Activated CD4-positive, alpha-beta T cell treated with anti-CD3 and anti-CD28 coated beads, Interleukin-2, Interleukin-6, amounts not matched to agents 100 ng/mL and 50 ng/mL, durations not matched to agents 16 hours and 8 hours (primary cell): Measurements from ENCODE around the gene PYGL.
"Not testable (repeated sequence)": the region's sequence is repeated elsewhere in the genome, so short reads cannot be mapped to it uniquely, and the experiment has no call there.

ENCODE experiments used
- DNase-seq: peaks from one replicate; pipeline ENCODE4 v3.0.0-alpha.2; 2020

Gene PYGL

GRCh38 chr14:50924843-50925242 is 19.4 kb downstream of the PYGL start:
- DNase-seq, result no peak

- no peak for DNase-seq
These were observed 20.0 kb downstream of the PYGL start for GRCh38 chr14:50924236-50924635.

DNA sequence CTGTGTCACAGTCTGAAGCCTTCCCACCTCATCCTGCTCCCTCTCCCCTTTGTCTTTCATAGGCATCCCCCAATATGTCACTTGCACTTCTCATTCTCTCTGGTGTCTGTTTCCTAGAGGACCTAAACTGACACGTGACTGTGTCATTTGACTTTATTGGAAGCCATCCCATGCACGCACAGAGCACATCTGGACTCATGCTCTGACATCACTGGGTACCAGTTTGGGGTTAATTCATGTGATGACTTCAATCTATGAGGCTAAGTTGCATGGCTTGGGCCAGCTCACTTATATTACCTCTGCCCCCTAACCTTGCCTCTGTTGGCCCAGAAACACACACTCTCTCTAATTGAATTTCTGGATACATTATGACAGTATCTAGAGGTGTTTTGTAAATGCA is 21.5 kb downstream of the PYGL start:
- no peak for DNase-seq

GRCh38 chr14:50920482-50921230 is 23.6 kb downstream of the PYGL start:
- no peak for DNase-seq

DNA sequence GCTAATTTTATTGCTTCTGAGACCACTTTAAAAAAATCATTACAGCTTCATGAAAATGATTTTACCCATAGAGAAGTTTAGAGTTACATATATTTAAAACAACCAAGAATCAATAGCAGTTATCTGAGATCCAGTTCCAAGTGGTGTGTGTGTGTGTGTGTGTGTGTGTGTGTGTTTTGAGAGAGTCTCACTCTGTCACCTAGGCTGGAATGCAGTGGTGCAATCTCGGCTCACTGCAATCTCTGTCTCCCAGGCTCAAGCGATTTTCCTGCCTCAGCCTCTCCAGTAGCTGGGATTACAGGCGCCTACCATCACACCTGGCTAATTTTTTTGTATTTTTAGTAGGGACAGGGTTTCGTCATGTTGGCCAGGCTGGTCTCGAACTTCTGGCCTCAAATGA is 24.8 kb downstream of the PYGL start:
- not testable (repeated sequence) for DNase-seq

DNA sequence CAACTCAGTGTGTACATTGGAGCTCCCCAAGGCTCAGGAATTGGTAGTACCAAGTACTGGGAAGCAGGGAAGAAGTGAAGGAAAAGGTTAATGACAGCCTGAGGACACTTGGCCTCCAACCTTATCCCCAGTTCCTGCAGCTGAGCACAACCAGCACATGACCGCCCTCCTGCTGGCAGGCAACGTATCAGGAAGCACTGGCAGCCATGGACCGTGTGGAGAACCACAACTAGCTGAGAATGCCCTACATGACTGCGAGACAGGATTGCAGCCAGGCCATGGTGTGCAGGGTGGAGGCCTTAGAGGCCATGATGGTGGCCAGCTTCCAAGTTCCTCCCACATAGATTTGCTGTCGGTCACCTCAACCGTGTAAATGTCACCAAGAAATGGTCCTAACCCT is 26.8 kb downstream of the PYGL start:
- DNase-seq, result no peak

GRCh38 chr14:50910495-50911420 is 33.5 kb downstream of the PYGL start:
- DNase-seq, result no peak

DNA sequence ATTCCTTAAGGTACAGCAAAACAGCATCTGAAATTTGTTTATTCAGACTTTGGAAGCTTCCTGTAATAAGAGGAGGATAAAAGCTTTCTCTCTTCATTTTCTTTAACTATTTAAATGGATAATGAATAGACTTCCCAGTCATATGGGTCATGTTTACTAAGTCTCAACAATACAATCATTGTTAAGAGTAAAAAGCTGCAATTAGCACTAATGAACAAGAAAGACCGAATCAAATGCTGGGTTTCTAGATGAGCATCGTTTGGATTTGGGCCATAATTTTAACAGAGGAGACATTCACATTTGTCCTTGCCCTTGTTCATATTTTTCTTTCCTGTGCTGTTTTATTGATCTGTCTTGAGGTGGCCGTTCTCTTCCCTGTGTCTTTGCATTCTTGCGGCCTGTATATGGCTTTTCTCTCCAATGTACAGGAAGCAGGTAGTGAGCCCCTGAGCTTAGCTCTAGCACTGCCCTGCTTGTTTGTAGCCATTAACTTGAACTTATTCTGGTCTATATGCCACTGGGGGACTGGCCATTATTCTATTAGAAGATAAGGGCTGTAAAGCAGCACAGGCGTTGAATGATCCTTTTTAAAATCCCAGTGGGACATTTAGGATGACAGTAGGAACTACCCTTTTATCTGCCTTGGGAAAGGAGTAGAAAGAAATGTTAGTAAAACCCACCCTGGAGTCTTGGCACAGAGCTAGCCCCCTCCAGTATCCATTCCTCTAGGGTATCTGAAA is 37.8 kb downstream of the PYGL start:
- no peak for DNase-seq

GRCh38 chr14:50904719-50905118 is 39.6 kb downstream of the PYGL start:
- DNase-seq, result no peak

- DNase-seq, result no peak
These were observed 42.9 kb downstream of the PYGL start for GRCh38 chr14:50901361-50901760.

- DNase-seq, result no peak
These were observed 46.6 kb downstream of the PYGL start for GRCh38 chr14:50897658-50898175.

- DNase-seq, result not testable (repeated sequence)
These were observed 47.3 kb downstream of the PYGL start for GRCh38 chr14:50897005-50897404.

DNA sequence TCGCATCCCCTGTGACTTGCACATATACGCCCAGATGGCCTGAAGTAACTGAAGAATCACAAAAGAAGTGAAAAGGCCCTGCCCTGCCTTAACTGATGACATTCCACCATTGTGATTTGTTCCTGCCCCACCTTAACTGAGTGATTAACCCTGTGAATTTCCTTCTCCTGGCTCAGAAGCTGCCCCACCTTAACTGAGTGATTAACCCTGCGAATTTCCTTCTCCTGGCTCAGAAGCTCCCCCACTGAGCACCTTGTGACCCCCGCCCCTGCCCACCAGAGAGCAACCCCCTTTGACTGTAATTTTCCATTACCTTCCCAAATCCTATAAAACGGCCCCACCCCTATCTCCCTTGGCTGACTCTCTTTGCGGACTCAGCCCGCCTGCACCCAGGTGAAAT is 47.9 kb downstream of the PYGL start:
- not testable (repeated sequence) for DNase-seq

GRCh38 chr14:50892255-50892654 is 52.0 kb downstream of the PYGL start:
- no peak for DNase-seq

- DNase-seq, result no peak
These were observed 56.8 kb downstream of the PYGL start for GRCh38 chr14:50887476-50887875.

DNA sequence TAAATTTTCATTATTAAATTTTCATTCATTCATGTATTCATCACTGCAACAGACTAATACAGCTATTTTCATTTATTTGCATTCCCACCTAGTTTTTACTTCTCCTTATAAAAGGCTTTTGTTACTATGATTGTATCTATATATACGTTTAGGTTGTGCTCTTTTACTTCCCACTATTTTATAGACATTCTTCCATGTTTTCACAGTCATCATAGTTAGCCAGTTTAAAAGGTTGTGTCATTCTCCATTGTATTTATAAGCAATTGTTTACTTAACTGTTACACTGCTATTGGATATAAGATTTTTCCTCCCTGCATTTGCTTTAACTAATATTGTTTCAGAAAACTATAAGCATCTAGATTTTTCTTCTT is 60.5 kb downstream of the PYGL start:
- no peak for DNase-seq

DNA sequence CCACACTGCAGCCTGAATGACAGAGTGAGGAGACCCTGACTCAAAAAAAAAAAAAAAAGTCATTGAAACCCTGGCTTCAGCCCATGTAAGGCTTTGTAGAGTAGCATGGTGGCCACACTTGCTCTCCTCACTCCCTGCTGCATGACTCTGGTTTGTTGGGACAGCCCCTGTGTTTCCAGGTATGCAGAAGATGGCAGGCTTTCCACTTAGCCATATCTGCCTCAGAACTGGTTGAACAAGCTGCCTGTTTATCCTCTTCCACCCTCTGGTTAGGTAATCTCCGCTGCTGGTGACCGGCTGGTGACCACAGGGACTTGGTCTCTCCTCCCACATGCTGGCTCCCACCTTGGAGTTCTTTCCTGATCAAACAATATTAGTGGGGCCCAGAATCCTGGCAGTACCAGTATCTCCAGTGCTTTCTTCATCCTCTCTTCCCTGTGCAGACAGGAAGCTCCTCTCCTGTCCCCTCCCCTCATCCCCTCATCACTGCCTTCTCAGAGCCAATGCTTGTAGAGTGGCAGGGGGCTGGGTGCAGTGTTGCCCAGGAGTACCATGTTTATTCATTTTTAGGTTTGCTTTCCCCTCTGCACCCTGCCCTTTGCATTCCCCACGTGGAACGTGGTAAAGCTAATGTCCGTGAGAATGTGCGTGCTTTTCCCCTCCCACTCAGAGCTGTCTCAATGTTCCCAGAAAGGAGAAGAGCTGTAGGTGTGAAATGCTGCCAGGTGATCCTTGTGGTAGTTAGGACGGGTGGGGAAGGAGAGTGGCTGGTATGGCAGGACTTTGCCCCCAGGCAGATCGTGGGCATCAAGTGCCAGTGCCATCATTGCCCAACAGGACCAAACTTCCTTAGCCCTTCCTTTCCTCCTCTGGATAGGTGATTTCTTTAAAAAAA is 61.1 kb downstream of the PYGL start:
- no peak for DNase-seq

DNA sequence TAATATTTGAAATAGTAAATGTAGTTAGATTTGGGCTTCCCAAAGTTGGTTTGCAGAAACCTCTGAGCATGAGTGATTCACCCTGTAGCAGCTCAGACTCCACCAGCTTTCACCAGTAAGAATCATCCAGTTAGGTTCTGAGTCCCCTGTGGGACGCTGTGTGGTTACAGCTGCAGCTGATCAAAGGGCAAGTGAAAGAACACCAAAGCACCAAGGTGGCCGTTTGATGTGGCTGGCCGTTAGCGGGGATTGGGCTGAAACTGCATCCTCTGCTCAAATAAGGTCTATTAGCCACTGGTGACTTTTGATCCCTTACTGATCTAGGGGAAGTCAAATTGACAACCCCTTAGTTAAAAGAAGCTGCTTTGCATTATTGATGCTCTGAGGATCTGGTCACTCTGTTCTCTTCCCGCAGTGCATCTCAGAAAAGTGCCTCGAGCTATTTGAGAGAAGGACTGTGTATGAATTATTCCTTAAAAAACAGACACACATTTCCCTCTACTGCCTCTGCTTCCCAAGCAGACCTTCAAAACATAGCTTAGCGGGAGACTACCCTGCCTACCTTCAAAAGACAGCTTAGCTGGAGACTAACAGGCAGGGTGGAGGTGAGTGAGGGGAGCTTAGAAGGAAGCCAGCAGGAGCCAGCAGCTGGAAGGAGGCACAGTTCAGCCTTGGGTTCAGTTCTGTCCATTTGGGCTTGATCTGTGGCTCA is 68.8 kb downstream of the PYGL start:
- peak; percentile 82 for DNase-seq

DNA sequence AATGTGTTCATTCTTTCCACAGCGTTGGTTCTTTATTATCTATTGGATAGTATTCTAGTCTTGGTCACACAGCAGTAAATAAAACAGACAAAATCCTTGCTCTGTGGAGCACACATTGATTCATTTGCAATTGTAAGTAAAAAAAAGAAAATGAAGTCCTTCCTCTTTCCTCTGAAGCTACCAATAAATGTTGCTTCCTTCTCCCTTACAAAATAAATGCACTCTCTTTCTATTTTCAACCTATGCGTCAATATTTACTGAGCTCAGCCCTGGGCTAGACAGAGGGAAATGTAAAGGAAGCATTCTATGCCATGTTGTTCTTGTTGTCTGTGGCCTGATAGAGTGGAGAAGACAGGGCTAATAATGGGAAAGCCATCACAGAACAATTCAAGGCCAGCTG is 69.5 kb downstream of the PYGL start:
- no peak for DNase-seq

DNA sequence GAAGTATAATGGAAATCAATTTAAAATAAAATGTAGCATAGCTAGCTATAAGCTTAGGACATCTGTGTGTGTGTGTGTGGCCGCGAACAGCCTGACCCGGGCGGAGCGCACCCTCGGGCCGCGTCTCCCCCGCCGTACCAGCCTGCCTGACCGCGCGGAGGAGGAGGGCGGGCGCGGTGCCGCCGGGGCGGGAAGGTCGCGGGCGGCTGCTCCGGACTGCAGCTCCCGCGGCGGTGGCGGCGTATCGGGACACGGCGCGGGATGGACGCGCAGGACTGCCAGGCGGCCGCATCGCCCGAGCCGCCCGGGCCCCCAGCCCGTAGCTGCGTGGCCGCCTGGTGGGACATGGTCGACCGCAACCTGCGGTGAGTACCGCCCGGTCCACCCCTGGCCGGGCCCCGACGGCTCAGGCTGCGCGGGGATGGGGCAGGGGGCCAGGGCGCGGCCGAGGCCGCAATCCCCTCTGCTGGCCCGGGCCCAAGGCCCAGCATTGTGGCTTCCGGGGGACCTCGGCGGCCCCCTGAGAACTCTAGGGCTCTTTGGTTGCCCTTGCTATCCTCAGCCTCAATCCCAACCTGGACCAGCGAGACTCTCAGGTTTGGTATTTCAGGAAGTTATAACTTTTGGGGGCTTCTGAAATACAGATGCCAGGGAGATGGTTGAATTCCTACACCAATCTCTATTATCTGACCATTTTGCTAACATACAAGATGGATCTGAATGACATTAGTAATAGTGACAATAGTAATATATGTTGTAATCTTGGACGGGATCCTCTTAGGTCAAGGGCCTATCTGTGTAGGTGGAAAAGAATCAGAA is 72.2 kb downstream of the PYGL start, which contains the start of gene ABHD12B:
ABHD12B (plus strand) TSS at position 140 of the 819 bp plus-strand sequence; CDS start at position 262, 122 bp downstream.
- no peak for DNase-seq
